Activated CD8-positive, alpha-beta memory T cell treated with anti-CD3 and anti-CD28 coated beads, Interleukin-2, amount 50 U/mL, for 24 hours (primary cell): Measurements from ENCODE around the gene GDA.
"Not testable (repeated sequence)": the region's sequence is repeated elsewhere in the genome, so short reads cannot be mapped to it uniquely, and the experiment has no call there.

Experiments
- DNase-seq: peaks from one replicate; pipeline ENCODE4 v3.0.0-alpha.2; 2020; ENCODE audit errors: extremely low read depth

GDA gene

DNA sequence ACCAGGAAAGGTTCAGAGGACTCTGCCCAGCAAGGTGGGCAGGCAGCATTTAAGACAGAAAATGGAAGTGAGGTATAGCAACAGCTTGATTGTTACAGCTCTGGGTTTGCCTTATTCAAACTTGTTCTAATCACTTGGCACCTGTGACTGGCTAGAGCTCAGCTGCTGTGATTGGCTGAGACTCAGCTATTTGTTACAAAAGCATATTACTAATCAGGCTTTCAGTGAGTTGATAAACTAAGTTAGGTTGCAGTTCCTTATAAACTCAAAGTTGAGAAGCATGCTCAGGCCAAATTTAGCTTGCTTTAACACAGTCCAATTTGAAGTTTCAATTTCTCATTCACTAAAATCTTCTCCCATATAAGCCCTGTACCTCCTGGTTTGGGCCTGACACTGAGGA is 56.3 kb downstream of the GDA start:
- no peak for DNase-seq

DNA sequence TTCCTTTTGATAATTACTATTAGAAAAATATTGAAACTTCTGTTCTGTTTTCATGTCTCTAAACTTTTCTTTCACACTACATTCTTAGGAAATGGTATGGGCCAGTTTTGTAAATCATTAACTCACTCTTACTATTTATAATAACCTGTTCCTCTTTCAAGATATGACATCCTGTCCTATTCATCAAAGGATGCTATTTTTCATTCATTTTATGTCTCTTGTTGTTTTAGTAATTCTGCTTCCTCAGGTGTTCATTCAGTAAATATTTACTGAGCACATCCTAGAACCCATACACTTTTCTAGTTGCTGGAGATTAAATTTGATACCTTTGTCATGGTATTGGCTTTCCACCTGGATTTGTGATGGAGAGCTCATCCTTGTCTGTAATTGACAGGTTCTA is 58.0 kb downstream of the GDA start:
- DNase-seq, result no peak

DNA sequence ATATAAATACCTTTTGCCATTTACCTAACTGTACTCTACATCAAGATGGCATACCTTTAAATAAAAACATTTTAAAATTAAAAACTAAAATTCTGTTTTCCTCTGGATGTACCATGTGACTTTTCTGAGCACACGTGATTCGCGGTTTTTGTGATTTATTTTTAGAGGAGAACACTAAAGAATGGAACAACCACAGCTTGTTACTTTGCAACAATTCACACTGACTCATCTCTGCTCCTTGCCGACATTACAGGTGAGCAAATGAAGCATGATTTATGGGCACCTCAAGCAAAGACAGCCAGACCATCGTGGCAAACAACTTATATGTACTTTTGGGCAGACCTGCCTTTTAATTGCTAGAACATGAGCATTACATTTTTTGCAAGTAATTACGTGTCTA is 61.3 kb downstream of the GDA start:
- DNase-seq, result no peak

DNA sequence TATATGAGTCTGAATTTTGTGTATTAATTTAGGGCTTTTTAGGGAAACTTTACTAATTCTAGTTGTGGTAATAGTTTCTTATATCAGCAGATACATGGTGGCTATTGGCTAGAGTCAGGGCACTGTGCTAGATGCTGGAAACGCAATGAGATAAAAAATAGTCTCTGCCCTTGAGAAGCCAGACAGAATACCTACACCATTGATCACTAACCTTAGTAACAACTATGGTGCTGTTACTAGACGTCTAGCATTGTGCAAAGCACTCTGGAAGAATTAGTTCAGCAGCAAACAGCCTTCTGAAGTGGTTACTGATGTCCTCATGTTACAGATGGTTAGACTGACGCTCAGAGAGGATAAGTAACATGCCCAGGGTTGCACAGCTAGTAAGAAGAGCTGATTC is 61.8 kb downstream of the GDA start:
- no peak for DNase-seq

DNA sequence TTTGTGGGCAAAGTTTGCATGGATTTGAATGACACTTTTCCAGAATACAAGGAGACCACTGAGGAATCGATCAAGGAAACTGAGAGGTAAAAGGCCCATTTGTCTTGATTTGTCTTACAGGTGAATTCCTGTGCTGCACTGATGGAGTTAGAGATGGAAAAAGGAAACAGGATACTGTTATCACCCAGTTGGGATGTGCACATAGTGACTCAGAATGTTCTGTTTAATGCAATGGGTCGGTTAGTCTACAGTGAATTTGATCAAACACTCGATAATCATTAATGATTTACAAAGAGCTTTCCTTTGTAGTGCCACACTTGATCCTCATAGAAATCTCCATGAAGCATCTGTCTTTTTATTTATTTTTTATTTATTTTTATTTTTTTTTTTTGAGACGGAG is 64.7 kb downstream of the GDA start:
- DNase-seq, result no peak

DNA sequence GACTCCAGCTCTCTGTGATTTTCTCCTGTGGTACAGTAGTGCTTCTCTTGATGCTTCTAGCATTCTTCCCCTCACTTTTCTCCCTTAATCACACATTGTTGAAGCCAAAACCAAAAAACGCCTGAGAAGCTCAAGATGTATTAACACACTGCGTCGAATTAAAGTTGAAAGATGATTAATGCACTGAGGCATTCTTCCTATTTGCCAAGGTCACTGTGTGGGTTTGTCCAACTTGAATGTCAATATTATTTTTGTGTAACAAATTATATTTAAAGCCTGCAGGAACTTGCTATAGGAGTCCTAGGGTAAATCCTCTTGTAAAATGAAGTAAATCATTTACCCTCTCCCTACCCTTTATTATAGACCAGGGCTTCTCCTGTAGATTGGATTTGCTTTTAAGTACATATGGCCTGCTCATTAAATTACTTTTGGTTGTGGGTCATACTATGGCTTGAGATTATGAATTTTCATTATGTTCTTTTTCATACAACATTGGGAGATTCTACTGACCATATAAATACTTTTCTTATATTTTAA is 68.1 kb downstream of the GDA start:
- no peak for DNase-seq

- DNase-seq, result no peak
Observed at GRCh38 chr9:72220589-72220988, 71.3 kb downstream of the GDA start.

DNA sequence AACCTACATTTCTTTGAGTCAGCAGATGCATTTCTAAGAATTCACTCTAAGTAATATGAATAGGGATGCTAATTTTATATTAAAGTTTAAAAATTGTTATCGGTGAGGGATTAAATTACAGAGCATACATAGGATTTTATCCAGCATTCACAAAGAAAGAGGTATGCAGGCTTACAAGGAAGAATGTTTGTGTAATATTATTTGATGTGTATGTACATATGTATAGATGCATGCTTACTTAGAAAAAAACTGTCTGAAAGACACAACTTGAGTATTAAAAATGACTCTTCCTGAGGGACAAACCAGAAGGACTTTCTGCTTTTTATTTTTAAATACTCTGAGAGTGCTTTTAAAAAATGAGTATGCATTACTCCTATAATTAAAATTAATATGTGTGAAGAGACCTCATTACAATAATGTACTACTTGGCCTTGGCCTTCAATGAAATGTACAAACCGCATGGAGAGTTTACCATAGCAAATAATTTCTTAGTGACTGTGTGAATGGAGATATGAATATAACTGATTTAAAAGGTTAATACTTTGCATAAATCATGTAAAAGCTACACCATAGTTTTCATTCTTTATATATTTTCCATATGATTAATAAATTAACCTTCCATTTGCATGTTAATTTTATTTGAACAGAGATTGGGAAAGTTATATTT is 77.0 kb downstream of the GDA start:
- DNase-seq, result no peak

- no peak for DNase-seq
Observed at GRCh38 chr9:72228282-72228681, 79.0 kb downstream of the GDA start.

GRCh38 chr9:72232778-72233177 is 83.5 kb downstream of the GDA start:
- no peak for DNase-seq

DNA sequence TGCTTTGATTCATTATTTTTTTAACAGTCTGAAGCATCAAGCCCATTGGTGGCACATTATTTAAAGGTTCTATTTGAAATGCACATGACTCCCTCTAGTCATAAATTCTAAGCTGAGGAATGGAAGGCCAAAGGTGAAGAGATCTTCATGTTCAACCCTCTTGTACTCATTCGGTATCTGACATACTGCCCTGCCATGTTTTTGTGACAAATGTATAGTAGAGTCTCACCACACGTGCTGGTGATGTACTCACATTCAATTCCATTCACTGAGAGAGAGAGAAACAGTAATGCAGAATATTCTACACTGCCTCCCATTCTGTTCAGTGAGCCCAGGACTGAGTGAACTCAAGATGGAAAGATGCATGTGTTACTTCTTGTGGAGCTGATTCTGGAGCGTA is 98.3 kb downstream of the GDA start:
- no peak for DNase-seq

DNA sequence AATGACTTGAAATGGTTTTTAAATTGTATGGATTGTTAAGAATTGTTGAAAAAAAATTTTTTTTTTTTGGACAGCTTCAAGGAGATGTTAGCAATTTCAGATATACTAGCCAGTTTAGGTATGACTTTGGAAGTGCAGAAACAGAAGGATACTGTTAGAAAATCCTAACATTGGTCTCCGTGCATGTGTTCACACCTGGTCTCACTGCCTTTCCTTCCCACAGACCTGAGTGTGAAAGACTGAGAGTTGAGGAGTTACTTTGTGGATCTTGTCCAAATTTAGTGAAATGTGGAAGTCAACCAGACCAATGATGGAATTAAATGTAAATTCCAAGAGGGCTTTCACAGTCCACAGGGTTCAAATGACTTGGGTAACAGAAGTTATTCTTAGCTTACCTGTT is 102.3 kb downstream of the GDA start:
- DNase-seq, result no peak

DNA sequence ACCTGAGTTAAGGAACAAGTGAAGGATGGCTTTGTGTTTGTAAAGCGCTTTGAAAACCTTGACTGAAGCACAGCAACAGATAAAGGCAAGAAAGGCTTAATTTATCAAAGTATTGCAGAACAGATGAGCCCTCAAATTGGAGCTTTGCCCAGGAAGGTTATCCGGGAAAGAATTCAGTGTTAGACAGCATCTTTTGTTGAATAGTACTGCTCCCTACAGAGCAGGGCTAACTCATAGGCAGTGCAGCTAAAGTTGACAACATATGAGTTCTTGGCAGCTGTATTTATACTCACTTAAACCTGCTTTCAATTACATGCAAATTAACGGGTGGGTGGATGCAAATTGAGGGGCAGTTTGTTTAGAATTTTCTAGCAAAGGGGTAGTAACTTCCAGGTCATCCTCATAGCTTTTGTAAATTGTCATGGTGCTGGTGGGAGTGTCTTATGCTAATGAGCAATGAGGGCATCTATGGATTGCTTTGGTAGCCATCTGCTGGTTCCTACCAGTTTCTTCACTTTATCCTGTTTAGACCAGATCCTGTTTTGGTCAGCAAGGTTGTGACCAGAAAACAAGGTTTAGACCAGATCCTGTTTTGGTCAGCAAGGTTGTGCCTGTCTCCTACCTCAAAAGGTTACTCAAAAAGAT is 105.8 kb downstream of the GDA start:
- no peak for DNase-seq

DNA sequence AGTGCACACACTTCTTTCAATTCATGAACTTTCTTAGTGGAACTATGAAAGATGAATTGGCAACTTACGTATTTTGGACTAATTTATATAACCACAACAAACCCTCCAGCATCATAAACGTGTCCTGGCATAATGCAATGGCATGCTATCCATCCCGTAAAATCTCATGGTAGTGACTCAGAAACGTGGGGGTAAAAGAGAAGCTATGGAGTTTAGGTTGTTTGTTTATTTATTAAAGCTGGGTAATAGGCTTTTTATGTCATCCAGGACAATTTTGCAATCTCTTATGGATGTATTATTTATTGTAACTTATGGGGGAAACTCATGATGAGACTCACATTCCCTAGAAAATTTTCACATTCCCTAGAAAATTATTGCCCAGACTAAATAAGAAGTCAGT is 106.3 kb downstream of the GDA start:
- DNase-seq, result no peak

DNA sequence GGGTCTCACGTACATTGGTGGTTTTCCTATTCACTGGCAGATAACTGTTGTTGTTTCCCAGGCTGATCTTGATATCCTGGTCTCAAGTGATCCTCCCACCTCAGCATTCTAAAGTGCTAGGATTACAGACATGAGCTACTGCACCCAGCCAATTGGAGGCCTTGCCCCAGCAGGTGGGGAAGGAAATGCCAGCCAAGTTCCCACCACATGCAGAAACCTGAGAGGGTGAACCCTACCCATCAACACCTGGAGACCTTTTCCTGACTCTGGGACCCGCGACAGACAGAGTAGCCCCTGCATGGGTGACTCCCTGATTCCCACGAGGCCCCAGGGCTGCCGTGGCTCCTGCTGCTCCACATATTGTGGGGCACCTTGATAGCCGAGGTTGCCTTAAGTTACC is 107.7 kb downstream of the GDA start:
- DNase-seq, result no peak

DNA sequence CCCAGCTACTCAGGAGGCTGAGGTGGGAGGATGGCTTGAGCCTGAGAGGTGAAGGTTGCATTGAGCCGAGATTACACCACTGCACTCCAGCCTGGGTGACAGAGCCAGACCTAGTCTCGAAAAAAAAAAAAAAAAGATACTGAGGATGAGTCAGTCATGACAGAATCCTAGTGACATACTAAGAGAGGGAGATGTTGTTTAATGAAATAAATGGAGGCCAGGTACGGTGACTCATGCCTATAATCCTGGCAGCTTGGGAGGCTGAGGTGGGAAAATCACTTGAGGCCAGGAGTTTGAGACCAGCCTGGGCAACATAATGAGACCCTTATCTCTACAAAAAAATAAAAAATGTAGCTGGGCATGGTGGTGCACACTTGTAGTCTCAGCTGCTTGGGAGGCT is 108.6 kb downstream of the GDA start:
- DNase-seq, result no peak

DNA sequence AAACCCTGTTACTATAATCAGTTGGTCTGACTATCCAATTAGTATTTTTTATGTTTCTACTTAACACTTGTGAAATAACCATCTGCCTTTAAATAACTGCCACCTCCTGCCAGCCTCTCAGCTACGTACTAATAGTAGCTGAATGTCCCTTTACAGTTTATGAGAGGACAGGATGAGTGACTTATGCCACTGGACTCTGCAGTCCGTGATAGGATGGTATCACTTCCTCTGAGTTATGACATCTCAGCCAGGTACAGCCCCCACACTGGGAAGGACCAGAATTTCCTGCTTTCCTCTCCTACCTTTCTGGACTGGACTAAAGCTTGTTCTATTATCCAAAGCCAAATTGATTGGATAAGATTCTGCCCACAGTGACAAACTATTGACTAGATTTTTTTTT is 112.8 kb downstream of the GDA start:
- DNase-seq, result no peak

GRCh38 chr9:72263572-72263971 is 114.3 kb downstream of the GDA start:
- DNase-seq, result no peak

GRCh38 chr9:72268961-72269360 is 119.7 kb downstream of the GDA start:
- DNase-seq, result no peak

DNA sequence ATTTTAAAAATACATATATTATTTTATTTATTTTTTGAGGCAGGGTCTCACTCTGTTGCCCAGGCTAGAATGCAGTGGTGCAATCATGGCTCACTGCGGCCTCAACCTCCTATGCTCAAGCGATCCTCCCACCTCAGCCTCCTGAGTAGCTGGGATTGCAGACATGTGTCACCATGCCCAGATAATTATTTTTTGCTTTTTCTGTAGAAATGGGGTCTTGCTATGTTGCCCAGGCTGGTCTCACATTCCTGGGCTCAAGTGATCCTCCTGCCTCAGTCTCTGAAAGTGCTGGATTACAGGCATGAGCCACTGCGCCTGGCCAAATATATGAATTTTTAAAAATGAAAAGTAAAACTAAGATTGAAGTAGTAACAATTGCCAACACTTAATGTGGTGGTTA is 121.1 kb downstream of the GDA start:
- not testable (repeated sequence) for DNase-seq

DNA sequence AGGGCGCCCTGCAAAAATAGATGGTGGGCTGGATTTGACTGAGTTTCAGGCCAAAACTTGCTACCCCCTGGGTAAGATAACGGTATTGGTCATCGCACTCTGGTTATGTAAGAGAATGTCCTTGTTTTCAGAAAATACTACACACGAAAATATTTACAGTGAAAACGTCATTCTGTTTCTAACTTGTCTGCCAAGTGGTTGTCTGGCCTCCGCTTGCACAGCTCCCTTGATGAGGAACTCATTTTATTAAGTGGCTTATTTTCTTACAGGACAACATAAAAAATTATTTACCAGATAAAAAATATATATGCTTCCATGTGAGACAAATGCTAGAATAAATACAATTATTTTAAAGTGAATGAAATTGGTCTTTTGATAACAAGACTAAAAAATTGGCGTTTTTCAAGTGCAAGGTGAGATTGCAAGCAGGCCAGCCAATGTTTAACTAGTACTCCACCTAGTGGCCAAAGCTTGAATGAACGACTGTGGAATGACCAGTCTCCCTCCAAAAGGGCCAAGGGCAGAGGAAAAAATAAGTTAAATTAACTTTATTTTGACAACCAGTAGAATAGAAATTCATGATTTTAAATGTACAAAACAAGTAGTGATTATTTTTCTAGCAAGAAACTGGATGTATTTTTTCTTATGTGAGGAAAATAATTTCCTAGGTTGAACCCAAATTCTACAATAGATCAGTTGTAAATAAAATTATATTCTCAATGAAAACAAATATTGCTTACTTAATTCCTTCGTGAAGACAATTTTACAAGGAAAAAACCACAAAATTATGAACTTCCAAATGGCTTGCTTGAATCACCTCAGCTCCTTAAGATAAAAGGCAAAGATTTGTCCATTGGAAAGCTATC is 122.6 kb downstream of the GDA start:
- DNase-seq, result peak; percentile 15

DNA sequence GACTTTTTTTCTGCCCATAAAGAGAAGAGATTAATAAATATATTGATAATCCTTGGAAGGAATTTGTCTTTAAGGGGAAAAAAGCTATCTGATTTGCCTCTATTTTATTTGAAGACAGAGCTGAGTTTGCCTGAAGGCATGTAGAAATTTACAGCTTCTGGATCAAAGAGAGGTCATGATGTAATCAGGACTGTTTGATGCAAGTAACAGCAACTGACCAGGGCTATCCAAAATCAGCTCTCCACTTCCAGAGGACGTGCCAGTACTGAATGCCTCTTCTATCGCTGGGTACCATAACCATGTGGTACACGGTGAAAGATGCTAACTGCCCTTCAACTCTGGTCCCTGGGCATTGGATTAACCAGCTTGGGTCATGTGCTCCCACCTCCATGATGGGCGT is 125.2 kb downstream of the GDA start:
- no peak for DNase-seq

DNA sequence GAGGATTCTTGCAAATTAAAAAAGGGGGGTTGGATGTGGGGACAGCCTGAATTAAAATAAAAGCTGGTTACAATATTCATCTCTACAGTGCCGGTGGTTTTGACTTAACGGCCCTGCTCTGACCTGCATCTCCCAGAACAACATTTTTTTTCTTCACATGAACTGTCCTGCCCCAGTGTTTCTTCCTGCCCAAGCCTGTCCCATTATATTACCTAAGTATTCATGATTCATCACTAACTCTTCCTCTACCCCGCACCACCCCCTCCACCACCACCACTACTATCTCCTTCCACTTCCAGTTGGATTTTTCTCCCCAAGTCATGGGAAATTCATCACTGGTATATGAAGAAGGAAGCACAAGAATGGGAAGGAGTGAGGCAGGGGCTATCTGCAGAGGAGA is 125.7 kb downstream of the GDA start:
- DNase-seq, result no peak
